D721Med (cell line): ENCODE data around the gene TNXB.

Experiments
- DNase-seq: peaks from one replicate; pipeline ENCODE4 v3.0.0; 2011; ENCODE audit warnings: low spot score; ENCODE audit not compliant: insufficient read length
- FAIRE-seq: peaks from 2 replicates; lab custom pipeline; 2011; peaks lifted over from hg19 to GRCh38; lab: Jason Lieb, UNC
- TF ChIP-seq, protein P1 (sequence below): IDR thresholded peaks from 2 replicates; pipeline ENCODE4 v1.5.1; 2012; ENCODE audit warnings: mild to moderate bottlenecking, control low read depth; ENCODE audit not compliant: insufficient read depth; ENCODE audit errors: missing control alignments

Gene TNXB

DNA sequence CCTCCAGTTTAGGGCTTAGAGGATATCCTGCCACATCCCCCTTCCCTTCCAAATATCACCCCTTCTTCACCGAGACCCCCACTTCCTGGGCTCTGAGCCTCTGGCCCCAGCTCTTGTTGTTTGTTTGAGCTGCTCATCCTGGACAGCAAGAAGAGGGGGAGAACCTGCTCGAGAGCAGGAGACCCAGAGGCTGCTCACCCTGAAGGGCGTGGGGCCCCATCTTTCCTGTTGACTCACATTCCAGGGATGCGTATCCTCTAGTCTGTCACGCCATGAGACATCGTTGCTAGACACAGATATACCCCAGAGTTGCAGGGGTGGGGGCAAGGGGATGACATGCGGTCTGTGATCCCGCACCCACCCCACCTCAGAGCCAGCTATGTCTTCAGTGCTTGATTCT is 5.7 kb upstream of the TNXB start:
- DNase-seq (no peak), FAIRE-seq (no peak)
- TF ChIP-seq, protein P1, sequence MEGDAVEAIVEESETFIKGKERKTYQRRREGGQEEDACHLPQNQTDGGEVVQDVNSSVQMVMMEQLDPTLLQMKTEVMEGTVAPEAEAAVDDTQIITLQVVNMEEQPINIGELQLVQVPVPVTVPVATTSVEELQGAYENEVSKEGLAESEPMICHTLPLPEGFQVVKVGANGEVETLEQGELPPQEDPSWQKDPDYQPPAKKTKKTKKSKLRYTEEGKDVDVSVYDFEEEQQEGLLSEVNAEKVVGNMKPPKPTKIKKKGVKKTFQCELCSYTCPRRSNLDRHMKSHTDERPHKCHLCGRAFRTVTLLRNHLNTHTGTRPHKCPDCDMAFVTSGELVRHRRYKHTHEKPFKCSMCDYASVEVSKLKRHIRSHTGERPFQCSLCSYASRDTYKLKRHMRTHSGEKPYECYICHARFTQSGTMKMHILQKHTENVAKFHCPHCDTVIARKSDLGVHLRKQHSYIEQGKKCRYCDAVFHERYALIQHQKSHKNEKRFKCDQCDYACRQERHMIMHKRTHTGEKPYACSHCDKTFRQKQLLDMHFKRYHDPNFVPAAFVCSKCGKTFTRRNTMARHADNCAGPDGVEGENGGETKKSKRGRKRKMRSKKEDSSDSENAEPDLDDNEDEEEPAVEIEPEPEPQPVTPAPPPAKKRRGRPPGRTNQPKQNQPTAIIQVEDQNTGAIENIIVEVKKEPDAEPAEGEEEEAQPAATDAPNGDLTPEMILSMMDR = no peak

DNA sequence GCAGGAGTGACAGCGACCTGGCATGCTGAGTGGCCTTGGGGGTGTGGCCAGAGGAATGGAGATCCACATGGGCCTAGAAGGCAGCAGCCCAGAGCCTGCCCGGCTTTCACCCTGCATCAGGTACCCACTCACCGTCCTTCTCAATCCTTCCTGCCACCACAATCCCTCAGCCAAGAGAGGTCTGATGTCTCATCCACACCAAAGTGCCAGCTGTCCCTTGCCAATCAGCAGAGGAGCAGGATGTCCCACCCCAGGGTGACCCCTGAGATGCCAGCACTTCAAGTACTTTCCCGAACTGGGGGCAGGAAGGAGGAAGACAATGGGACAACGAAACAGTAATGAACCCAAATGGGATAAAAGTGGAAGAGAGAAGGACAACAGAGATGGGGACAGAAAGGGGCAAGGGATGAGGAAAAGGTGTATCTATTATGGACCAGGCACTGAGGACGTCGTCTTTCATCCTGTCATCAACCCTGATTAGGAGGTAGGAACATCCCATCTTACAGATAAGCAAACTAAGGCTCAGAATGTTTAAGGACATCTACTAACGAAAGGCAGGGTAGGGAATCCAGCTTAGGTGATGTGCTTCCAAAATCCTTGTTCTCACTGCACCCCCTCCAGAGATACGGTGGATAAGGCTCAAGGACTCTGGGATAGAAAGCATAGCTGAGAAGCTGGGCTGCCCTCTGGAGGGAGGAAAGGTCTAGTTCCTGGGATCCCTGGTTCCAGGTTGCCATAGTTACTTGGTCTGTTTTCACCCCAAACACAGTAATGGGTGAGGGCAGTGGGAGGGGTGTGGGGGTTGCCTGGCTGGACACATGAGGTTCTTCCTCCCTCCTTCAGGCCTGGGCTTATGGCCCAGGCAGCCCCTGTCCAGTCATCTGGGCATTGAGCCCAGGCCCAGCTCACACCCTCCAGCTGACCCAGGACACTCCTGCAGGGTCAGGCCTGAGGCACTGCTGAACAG is 4.5 kb upstream of the TNXB start:
- DNase-seq = no peak
- TF ChIP-seq, protein P1 = no peak
- FAIRE-seq = no peak

DNA sequence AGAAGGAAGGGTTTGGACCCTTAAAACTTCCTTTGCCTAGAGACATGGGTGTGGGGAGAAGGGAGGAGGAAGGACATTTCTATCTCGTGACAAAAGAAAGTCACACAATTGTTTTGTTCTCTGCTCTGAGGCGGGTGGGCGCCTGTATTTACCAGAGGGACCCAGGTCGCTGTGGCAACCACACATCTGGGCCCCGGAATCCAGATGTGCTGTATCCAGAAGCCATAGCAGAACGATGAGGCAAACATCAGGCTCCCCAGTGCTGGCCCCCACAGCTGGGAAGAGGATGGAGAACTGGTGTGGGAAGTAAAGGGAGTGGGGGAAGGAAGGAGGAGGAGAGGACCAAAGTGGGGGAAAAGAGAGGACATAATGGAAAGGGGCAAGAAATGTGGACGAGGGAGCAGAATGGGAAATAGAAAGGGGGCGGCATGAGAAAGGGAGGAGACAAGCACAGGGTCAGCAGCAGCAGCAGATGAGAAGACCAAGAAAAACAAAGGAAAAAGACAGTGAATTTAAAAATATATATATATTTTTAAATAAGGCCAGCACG is 3.4 kb upstream of the TNXB start:
- DNase-seq (no peak), FAIRE-seq (no peak)
- TF ChIP-seq, protein P1 = no peak

DNA sequence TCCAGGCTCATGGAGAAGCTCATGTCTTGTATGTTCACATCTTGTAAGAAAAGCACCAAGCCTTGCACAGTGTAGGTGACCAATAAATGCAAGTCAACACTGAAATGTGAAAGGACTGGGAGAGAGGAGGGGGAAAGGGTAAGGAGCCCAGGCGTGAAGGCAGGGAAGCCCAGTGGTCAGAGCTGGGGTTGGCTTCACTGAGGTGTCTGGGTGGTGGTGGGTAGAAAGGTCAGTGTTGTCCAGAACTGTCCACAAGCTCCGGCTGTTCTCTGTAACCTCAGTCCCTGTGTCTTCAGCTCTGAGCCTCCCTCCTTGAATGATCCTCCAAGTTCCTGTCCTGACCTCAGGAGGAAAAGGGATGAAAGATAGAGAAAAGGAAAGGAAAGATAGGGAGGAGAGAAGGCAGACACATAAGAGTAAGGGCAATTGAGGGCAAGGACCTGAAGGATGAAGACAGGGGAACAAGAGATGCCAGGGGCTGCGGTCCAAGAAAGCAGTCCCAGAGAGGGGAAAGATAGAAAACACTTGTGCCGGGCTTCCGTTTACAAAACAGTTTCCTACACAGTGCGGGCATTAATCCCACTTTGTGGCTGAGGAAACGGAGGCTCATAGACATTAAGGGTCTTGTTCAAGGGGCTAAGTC is 2.4 kb upstream of the TNXB start:
- no peak for FAIRE-seq
- TF ChIP-seq, protein P1 = no peak
- DNase-seq = no peak

DNA sequence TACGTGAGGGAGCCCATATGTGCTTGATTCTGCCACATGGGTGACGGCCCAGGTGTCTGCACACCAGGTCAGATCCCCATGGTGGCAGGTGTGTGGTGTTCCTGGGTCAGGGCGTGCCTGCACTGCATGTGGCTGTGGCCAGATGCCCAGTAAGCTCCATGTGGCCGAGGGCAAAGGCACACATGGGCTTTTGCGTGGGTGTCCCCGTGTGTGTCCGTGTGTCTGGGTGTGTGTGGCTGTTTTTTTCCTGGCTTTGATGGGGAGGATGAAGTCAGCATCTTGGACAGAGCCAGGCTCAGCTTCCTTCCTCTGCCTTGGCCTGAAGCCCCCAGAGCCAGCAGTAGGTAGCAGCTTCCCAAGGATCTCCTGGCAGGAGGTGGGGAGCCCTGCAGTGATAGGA is 1.5 kb upstream of the TNXB start:
- no peak for DNase-seq
- no peak for FAIRE-seq
- TF ChIP-seq, protein P1 = no peak

DNA sequence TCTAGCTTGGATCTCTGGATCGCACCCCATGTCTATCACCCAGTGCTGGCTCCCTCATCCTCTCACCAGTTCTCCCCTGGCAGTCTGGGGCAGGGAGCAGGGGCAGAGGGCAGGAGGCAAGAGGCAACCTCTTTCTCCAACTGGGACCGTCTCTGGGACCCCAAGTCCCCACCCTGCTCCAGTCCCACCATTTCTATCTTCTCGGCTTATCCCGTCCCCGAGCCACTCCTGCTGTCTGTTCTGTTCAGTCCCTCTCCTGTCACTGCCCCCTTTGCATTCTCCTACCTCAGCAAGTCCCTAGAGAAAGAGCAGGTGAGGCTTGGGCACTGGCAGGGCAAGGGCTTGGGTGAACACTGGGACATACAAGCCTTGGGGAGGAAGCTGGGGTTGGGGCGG is 625 bp upstream of the TNXB start:
- TF ChIP-seq, protein P1 = no peak
- DNase-seq = no peak
- FAIRE-seq = no peak
